ENCODE results near the gene ROR2. TPM values are rescaled to one million over a fixed set of nuclear protein-coding genes. Genes with fewer than 3 reads are reported as not detected.

Gene ROR2
- total RNA-seq, 1 experiment from 2014 or later = 5.9 TPM

DNA sequence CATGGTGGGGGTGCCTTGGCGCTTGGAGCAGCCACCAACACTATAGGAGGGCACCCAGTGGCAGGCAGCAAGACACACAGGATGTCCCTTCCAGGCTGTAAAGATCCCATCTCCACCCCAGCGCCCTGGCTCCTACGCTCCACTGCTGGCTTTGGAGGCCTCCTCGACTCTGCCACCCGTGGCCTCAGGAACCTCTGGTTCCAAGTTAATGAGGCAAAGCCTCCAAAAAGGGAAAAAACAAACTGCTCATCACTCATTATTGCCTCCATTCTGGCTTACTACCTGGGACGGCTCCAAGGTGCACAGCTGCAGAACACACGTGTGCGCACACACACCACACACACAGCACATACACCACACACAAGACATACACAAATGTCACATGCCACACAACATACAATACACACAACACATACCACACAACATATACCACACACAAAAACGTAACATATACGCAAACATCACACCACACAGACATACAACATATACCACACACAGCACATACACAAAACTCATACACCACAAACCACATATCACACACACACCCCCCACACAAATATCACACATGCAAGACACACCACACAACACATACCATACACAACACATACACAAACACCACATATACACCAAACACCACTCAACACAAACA, 45.3 kb downstream of the ROR2 start:
- no peak overlapping the region for H3K4me3 ChIP-seq (ENCODE audit: low read depth in 2 of 2, low read length in 2 of 2)
- ChIA-PET CTCF (no interaction called here), POLR2A (no interaction called here)
- TF ChIP-seq SIN3A (IDR thresholded peaks at IDR 0.05; ENCODE audit: borderline replicate concordance, insufficient read depth, low read depth, low read length) (no peak), TCF7L2 (IDR thresholded peaks at IDR 0.05; ENCODE audit: low read depth, low read length) (no peak), POLR2AphosphoS5 (IDR thresholded peaks at IDR 0.05; ENCODE audit: low read depth, low read length) (no peak), REST (IDR thresholded peaks at IDR 0.05; ENCODE audit: insufficient read depth in 1 of 2, low read depth in 2 of 2, low read length in 1 of 2) (no peak), CTCF (IDR thresholded peaks at IDR 0.05) (no peak)
- intact Hi-C loops (cut with micrococcal nuclease; ENCODE audit: unreplicated experiment) (no loop called here), in situ Hi-C loops (cut with HindIII; ENCODE audit: low pct_unique_long_range_greater_than_20kb, low sequenced_read_pairs) (no loop called here)
- DNase-seq (ENCODE audit: low read depth, low spot score) (no peak), ATAC-seq (no peak)
- peaks cover 4% of the 10 kb centered on the region for H3K4me1 ChIP-seq (ENCODE audit: control insufficient read depth, insufficient read depth, low read length)
- BruUV-seq (replicated peaks) = no TSS peak
- no peaks in the 10 kb centered on the region for H3K9me3 ChIP-seq (ENCODE audit: control insufficient read depth, insufficient read depth, low read depth, low read length)
- no peaks in the 10 kb centered on the region for H3K27me3 ChIP-seq (ENCODE audit: control insufficient read depth, insufficient read depth, low read length)
- no peak overlapping the region for H3K27ac ChIP-seq (ENCODE audit: low read length)
- no peaks in the 10 kb centered on the region for H3K36me3 ChIP-seq (ENCODE audit: control insufficient read depth, insufficient read depth, low read length)

GRCh38 chr9:91903126-91903911, 46.7 kb downstream of the ROR2 start:
- CTCF ChIA-PET = no interaction called here
- in situ Hi-C loops (cut with HindIII; ENCODE audit: low pct_unique_long_range_greater_than_20kb, low sequenced_read_pairs) = no loop called here
- no TSS peak for BruUV-seq (replicated peaks)

More at GRCh38 chr9:91903126-91903911, 46.7 kb downstream of the ROR2 start:
- Histone ChIP-seq H3K9me3 (ENCODE audit: control insufficient read depth, insufficient read depth, low read depth, low read length) (no peaks in the 10 kb centered on the region), H3K36me3 (ENCODE audit: control insufficient read depth, insufficient read depth, low read length) (no peaks in the 10 kb centered on the region), H3K4me3 (ENCODE audit: low read depth in 2 of 2, low read length in 2 of 2) (no peak overlapping the region), H3K4me1 (ENCODE audit: control insufficient read depth, insufficient read depth, low read length) (peaks cover 4% of the 10 kb centered on the region), H3K27me3 (ENCODE audit: control insufficient read depth, insufficient read depth, low read length) (no peaks in the 10 kb centered on the region), H3K27ac (ENCODE audit: low read length) (no peak overlapping the region)
- DNase-seq (ENCODE audit: low read depth, low spot score) (no peak), ATAC-seq (no peak)
- TF ChIP-seq SIN3A (IDR thresholded peaks at IDR 0.05; ENCODE audit: borderline replicate concordance, insufficient read depth, low read depth, low read length) (no peak), REST (IDR thresholded peaks at IDR 0.05; ENCODE audit: insufficient read depth in 1 of 2, low read depth in 2 of 2, low read length in 1 of 2) (no peak), POLR2AphosphoS5 (IDR thresholded peaks at IDR 0.05; ENCODE audit: low read depth, low read length) (no peak), CTCF (IDR thresholded peaks at IDR 0.05) (no peak)
- POLR2A ChIA-PET = no interaction called here
- intact Hi-C loops (cut with micrococcal nuclease; ENCODE audit: unreplicated experiment) = no loop called here

Measured in Panc1 (cell line).